ENCODE data around the gene TBC1D12. TPM values are rescaled to one million over a fixed set of nuclear protein-coding genes. Genes with fewer than 3 reads are reported as not detected.
"Not testable (repeated sequence)": the region's sequence is repeated elsewhere in the genome, so short reads cannot be mapped to it uniquely, and the experiment has no call there.

TBC1D12 gene
- total RNA-seq, 1 donor from 2014 or later: 16.8 TPM

DNA sequence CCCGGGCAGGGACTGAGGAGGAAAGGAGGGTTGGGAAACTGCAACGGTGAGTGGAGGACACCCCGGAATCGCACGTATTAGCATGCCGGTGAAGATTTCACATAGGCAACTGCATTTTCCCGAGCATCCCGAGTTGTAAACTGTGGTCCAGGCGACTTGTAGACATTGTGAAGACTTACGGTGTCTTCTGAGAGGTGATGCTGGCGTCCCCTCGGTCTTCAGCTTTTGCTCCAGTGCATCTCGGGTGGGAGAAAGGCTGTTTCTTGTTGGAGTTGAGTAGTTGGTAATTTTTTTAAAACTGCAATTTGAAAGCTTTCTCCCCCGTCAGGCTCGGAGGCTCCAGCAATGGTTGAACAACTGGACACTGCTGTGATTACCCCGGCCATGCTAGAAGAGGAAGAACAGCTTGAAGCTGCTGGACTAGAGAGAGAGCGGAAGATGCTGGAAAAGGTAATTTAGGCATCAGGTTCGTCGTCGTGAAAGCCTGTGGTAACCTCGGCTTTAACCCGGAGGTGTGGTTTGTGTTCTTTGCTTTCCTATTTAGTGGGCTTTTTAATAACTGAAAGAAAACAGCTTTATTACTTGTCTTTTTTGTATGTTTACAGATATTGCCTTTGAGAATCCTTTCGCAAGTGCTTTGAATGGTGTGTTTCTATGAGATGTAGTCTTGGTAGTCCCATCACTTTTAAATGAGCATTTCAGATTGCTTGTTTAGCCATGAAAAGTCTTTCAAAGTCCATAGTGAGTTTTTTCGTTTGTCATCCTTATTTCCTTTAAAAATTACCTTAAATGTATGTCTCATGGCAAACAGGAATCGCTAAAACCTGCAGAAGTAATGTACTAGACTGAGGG, 143.9 kb downstream of the TBC1D12 start:
- Mint-ChIP-seq H3K4me1 (ENCODE audit: unreplicated experiment) (peaks cover 23% of the 10 kb centered on the region), H3K4me3 (ENCODE audit: unreplicated experiment) (peak overlapping the region; percentile 100), H3K9me3 (ENCODE audit: unreplicated experiment) (no peaks in the 10 kb centered on the region), H3K27me3 (ENCODE audit: unreplicated experiment) (no peaks in the 10 kb centered on the region), H3K36me3 (ENCODE audit: unreplicated experiment) (no peaks in the 10 kb centered on the region), H3K27ac (ENCODE audit: unreplicated experiment) (peak overlapping the region; percentile 94)
- no peak for DNase-seq (ENCODE audit: extremely low spot score, unreplicated experiment)
- TF ChIP-seq, protein P1, sequence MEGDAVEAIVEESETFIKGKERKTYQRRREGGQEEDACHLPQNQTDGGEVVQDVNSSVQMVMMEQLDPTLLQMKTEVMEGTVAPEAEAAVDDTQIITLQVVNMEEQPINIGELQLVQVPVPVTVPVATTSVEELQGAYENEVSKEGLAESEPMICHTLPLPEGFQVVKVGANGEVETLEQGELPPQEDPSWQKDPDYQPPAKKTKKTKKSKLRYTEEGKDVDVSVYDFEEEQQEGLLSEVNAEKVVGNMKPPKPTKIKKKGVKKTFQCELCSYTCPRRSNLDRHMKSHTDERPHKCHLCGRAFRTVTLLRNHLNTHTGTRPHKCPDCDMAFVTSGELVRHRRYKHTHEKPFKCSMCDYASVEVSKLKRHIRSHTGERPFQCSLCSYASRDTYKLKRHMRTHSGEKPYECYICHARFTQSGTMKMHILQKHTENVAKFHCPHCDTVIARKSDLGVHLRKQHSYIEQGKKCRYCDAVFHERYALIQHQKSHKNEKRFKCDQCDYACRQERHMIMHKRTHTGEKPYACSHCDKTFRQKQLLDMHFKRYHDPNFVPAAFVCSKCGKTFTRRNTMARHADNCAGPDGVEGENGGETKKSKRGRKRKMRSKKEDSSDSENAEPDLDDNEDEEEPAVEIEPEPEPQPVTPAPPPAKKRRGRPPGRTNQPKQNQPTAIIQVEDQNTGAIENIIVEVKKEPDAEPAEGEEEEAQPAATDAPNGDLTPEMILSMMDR (IDR thresholded peaks at IDR 0.05): no peak

DNA sequence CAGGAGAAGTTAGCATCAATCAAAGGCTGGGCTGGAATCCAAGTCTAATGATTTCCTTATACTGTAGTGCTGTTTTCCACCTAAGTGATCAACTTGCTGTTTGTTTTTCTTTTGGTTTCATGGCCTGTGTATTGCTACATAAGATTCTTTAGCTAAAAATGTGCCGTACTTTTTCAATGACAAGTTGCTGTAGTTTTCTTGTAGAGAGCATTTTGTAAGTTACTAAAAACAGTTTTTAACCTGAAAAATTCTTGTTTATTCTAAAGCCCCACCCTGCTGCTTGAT, 144.5 kb downstream of the TBC1D12 start:
- no peaks in the 10 kb centered on the region for H3K36me3 Mint-ChIP-seq (ENCODE audit: unreplicated experiment)
- peaks cover 23% of the 10 kb centered on the region for H3K4me1 Mint-ChIP-seq (ENCODE audit: unreplicated experiment)
- H3K27me3 Mint-ChIP-seq (ENCODE audit: unreplicated experiment): no peaks in the 10 kb centered on the region
- TF ChIP-seq, protein P1 (IDR thresholded peaks at IDR 0.05): no peak
- no peaks in the 10 kb centered on the region for H3K9me3 Mint-ChIP-seq (ENCODE audit: unreplicated experiment)
- peak overlapping the region; percentile 94 for H3K27ac Mint-ChIP-seq (ENCODE audit: unreplicated experiment)
- no peak for DNase-seq (ENCODE audit: extremely low spot score, unreplicated experiment)
- H3K4me3 Mint-ChIP-seq (ENCODE audit: unreplicated experiment): peak overlapping the region; percentile 100

DNA sequence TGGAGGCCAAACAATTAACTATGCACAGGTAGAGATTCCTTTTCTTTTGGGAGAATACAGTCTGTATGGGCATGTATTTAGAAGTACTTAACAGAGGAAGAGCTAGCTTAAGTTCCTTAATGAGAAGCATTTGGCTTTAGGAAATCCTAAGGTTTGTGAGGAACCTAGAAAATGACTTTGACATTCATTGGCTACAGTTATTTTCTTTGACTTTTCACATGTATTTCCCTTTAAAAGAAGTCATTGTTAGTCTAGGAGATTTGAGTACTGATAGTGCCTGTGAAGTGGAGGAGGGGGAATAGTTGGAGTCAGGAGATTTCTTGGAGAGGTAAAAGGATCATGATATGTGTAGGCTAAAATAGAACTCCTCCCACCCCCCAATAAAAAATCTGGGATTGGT, 146.9 kb downstream of the TBC1D12 start:
- Mint-ChIP-seq H3K27me3 (ENCODE audit: unreplicated experiment) (no peaks in the 10 kb centered on the region), H3K9me3 (ENCODE audit: unreplicated experiment) (no peaks in the 10 kb centered on the region), H3K4me3 (ENCODE audit: unreplicated experiment) (no peak overlapping the region), H3K27ac (ENCODE audit: unreplicated experiment) (no peak overlapping the region), H3K4me1 (ENCODE audit: unreplicated experiment) (peaks cover 21% of the 10 kb centered on the region), H3K36me3 (ENCODE audit: unreplicated experiment) (no peaks in the 10 kb centered on the region)
- TF ChIP-seq, protein P1 (IDR thresholded peaks at IDR 0.05): no peak
- no peak for DNase-seq (ENCODE audit: extremely low spot score, unreplicated experiment)

DNA sequence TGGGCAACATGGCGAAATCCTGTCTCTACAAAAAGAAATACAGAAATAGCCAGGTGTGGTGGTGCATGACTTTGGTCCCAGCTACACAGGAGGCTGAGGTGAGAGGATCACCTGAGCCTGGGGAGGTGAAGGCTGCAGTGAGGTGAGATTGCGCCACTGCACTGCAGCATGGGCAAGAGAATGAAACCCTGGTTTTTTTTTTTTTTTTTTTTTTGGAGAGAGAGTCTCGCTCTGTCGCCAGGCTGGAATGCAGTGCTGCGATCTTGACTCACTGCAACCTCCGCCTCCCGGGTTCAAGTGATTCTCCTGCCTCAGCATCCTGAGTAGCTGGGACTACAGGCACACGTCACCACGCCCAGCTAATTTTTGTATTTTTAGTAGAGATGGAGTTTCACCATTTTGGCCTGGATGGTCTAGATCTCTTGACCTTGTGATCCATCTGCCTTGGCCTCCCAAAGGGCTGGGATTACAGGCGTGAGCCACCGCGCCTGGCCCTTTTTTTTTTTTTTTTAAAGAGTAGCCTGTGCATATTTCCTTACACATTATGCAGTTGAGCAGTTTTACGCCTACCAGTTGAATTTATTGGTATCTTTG, 165.5 kb downstream of the TBC1D12 start:
- not testable (repeated sequence) for H3K36me3 Mint-ChIP-seq (ENCODE audit: unreplicated experiment); H3K4me3 Mint-ChIP-seq (ENCODE audit: unreplicated experiment); H3K4me1 Mint-ChIP-seq (ENCODE audit: unreplicated experiment); H3K27ac Mint-ChIP-seq (ENCODE audit: unreplicated experiment); H3K9me3 Mint-ChIP-seq (ENCODE audit: unreplicated experiment); H3K27me3 Mint-ChIP-seq (ENCODE audit: unreplicated experiment); DNase-seq (ENCODE audit: extremely low spot score, unreplicated experiment)

DNA sequence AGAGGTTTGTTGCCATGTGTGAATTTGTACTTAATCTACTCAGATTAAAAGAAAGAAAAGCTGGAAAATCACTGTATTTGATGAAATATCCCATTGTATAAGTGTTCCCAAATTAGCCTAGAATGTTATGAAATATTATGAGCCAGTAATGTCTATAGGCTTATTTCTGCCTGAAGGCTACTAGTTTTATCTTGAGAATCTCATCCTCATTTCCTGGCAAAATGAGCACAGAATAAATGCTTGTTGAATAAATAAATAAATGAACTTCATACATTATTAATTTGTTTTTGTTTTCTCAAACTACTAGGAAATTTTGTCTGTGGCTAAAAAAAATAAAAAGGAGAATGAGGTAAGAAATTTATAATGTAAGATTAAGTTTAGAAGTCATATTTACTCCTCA, 168.7 kb downstream of the TBC1D12 start:
- TF ChIP-seq, protein P1 (IDR thresholded peaks at IDR 0.05): no peak
- Mint-ChIP-seq H3K4me1 (ENCODE audit: unreplicated experiment) (no peaks in the 10 kb centered on the region), H3K27ac (ENCODE audit: unreplicated experiment) (no peak overlapping the region), H3K36me3 (ENCODE audit: unreplicated experiment) (peaks cover 14% of the 10 kb centered on the region), H3K27me3 (ENCODE audit: unreplicated experiment) (no peaks in the 10 kb centered on the region), H3K4me3 (ENCODE audit: unreplicated experiment) (no peak overlapping the region), H3K9me3 (ENCODE audit: unreplicated experiment) (no peaks in the 10 kb centered on the region)
- no peak for DNase-seq (ENCODE audit: extremely low spot score, unreplicated experiment)

All from osteocyte (in vitro differentiated cells).